ENCODE results near the gene RFT1. TPM values are rescaled to one million over a fixed set of nuclear protein-coding genes. Genes with fewer than 3 reads are reported as not detected.

The RFT1 gene
- polyA plus RNA-seq, 3 donors, result 8.2 to 34.9 (median 25.6) TPM

GRCh38 chr3:53168175-53168923 is 38.1 kb upstream of the RFT1 start:
- Mint-ChIP-seq H3K4me1 (peaks cover 99% of the 10 kb centered on the region), H3K9me3 (peaks cover 0 to 1% (median 0%) of the 10 kb centered on the region in 7 donors), H3K4me3 (peak overlapping the region; percentile 94 to 96), H3K36me3 (peaks cover 32 to 71% of the 10 kb centered on the region in 2 donors), H3K27me3 (ENCODE audit: low read depth in 3 of 3) (peaks cover 0 to 3% (median 0%) of the 10 kb centered on the region in 3 donors), H3K27ac (peak overlapping the region; percentile 91 to 99 (median 97))
- peak in 2 of 3 donors; percentile 38 to 53 for DNase-seq
- TF ChIP-seq CTCF (IDR thresholded peaks at IDR 0.05), result no peak
- Histone ChIP-seq H3K4me1 (ENCODE audit: control insufficient read depth in 1 of 2, insufficient read depth in 2 of 2, low read length in 2 of 2) (peaks cover 98 to 100% of the 10 kb centered on the region in 2 donors), H2AFZ (ENCODE audit: insufficient read depth, low read depth, low read length, poor library complexity, severe bottlenecking) (no peak overlapping the region), H3K79me2 (ENCODE audit: insufficient read depth, low read length) (peaks cover 100% of the 10 kb centered on the region), H3K4me3 (replicated peaks in 1 of 3; ENCODE audit: low read depth in 2 of 3, low read length in 3 of 3) (peak overlapping the region; percentile 44 to 93 (median 63)), H4K20me1 (ENCODE audit: insufficient read depth, low read length) (peaks cover 100% of the 10 kb centered on the region), H3K36me3 (replicated peaks in 1 of 2; ENCODE audit: control insufficient read depth in 1 of 2, insufficient read depth in 2 of 2, low read length in 2 of 2) (peaks cover 36 to 44% of the 10 kb centered on the region in 2 donors), H3K27ac (ENCODE audit: low read depth in 1 of 2, low read length in 2 of 2) (peak overlapping the region; percentile 78 to 93), H3K9me3 (replicated peaks in 1 of 2; ENCODE audit: control insufficient read depth in 1 of 2, insufficient read depth in 1 of 2, low read length in 2 of 2) (no peaks in the 10 kb centered on the region), H3K4me2 (replicated peaks; ENCODE audit: extremely low read depth, low read length, poor library complexity, severe bottlenecking) (peak overlapping the region; percentile 99), H3K27me3 (ENCODE audit: control insufficient read depth in 2 of 2, insufficient read depth in 2 of 2, low read length in 2 of 2) (no peaks in the 10 kb centered on the region), H3K9ac (ENCODE audit: insufficient read depth, low read length, poor library complexity, severe bottlenecking) (peak overlapping the region; percentile 75)
- WGBS (ENCODE audit: insufficient coverage), result 20% methylated on average over 15 of the region's 15 CpGs
- intact Hi-C loops (cut with micrococcal nuclease), result loop anchor here (5.0 to 10.0 kb wide), 2 partner anchors 36 to 54 kb away; partner anchors contain the start of gene RFT1 (in 2 of the 2)

DNA sequence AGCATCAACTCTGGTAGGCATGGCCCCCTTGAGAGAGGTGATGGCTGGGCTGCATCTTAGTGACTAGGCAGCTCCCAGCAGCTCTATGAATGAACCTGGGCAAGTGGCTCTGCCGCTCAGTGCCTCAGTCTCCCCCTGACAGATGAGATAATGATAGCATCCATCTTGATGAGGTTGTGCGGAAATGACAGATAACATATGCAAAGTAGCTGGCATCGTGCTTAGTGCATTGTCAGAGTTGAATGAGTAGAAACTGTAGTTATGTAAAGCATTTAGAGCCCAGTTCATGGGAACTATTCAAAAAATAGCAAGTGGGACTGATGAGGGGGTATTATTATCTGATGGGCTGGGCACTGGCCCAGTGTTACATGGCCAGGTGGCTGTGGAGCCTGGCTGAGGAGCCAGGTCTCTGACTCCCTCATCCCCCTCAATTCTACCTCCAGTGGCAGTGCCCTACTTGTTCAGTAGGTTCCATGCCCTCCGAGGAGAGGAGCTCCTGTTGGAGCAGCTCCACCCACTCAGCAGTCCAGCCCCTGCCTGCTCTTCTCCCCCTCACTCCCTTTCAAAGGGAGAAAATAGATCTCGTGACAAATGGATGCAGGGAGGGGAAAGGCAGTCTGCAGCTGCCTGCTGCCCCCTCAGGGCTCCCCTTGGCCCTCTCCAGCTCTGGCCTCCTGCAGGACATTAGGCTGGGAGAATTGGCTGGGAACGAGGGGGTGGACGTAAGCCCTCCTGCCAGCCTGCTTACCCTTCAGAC is 37.4 kb upstream of the RFT1 start:
- Histone ChIP-seq H3K4me1 (ENCODE audit: control insufficient read depth in 1 of 2, insufficient read depth in 2 of 2, low read length in 2 of 2) (peaks cover 98 to 100% of the 10 kb centered on the region in 2 donors), H3K36me3 (replicated peaks in 1 of 2; ENCODE audit: control insufficient read depth in 1 of 2, insufficient read depth in 2 of 2, low read length in 2 of 2) (peaks cover 32 to 37% of the 10 kb centered on the region in 2 donors), H4K20me1 (ENCODE audit: insufficient read depth, low read length) (peaks cover 100% of the 10 kb centered on the region), H3K4me2 (replicated peaks; ENCODE audit: extremely low read depth, low read length, poor library complexity, severe bottlenecking) (peak overlapping the region; percentile 99), H3K79me2 (ENCODE audit: insufficient read depth, low read length) (peaks cover 100% of the 10 kb centered on the region), H3K9ac (ENCODE audit: insufficient read depth, low read length, poor library complexity, severe bottlenecking) (peak overlapping the region; percentile 75), H3K27ac (ENCODE audit: low read depth in 1 of 2, low read length in 2 of 2) (peak overlapping the region; percentile 78 to 93), H3K27me3 (ENCODE audit: control insufficient read depth in 2 of 2, insufficient read depth in 2 of 2, low read length in 2 of 2) (no peaks in the 10 kb centered on the region), H3K4me3 (replicated peaks in 1 of 3; ENCODE audit: low read depth in 2 of 3, low read length in 3 of 3) (peak overlapping the region; percentile 1 to 93 (median 63)), H3K9me3 (replicated peaks in 1 of 2; ENCODE audit: control insufficient read depth in 1 of 2, insufficient read depth in 1 of 2, low read length in 2 of 2) (no peaks in the 10 kb centered on the region), H2AFZ (ENCODE audit: insufficient read depth, low read depth, low read length, poor library complexity, severe bottlenecking) (no peak overlapping the region)
- Mint-ChIP-seq H3K4me3 (peak overlapping the region; percentile 94 to 96), H3K9me3 (peaks cover 0 to 1% (median 0%) of the 10 kb centered on the region in 7 donors), H3K27ac (peak overlapping the region; percentile 91 to 99 (median 97)), H3K27me3 (ENCODE audit: low read depth in 3 of 3) (peaks cover 0 to 3% (median 0%) of the 10 kb centered on the region in 3 donors), H3K36me3 (peaks cover 28 to 64% of the 10 kb centered on the region in 2 donors), H3K4me1 (peaks cover 99% of the 10 kb centered on the region)
- peak in 2 of 3 donors; percentile 40 to 61 for DNase-seq
- 60% methylated on average over 2 of the region's 7 CpGs for WGBS (ENCODE audit: insufficient coverage)
- no peak for TF ChIP-seq CTCF (IDR thresholded peaks at IDR 0.05)
- intact Hi-C loops (cut with micrococcal nuclease), result loop anchor here (5.0 to 10.0 kb wide), 2 partner anchors 35 to 53 kb away; partner anchors contain the start of gene RFT1 (in 2 of the 2)

All from CD14-positive monocyte (primary cell).